Esophagus muscularis mucosa (tissue), 4 donors: ENCODE data around the gene P2RX7.
"Not testable (repeated sequence)": the region's sequence is repeated elsewhere in the genome, so short reads cannot be mapped to it uniquely, and the experiment has no call there.

ENCODE experiments used
- CTCF ChIP-seq, 3 experiments: fragments of 200-600 bp in 2 of 3; fragments of 450-650 bp in 1 of 3; sonication (generic) in 2 of 3; IDR thresholded peaks; one replicate each; pipeline ENCODE4 v1.5.1; 2017 to 2019; ENCODE audit warnings: antibody characterized with exemption in 3 of 3, mild to moderate bottlenecking in 2 of 3, moderate library complexity in 1 of 3
- EP300 ChIP-seq: sonication (generic); formaldehyde crosslinking; IDR thresholded peaks from one replicate; pipeline ENCODE4 v1.6.1; 2017; ENCODE audit warnings: antibody characterized with exemption
- POLR2A ChIP-seq: fragments of 450-650 bp; IDR thresholded peaks from one replicate; pipeline ENCODE4 v1.6.1; 2017; ENCODE audit warnings: antibody characterized with exemption, moderate library complexity, mild to moderate bottlenecking, low read depth
- POLR2AphosphoS5 ChIP-seq, 2 donors: sonication (generic); formaldehyde crosslinking; IDR thresholded peaks; one replicate each; pipeline ENCODE4 v1.6.1; 2017; ENCODE audit warnings: antibody characterized with exemption in 2 of 2

GRCh38 chr12:121229826-121230537 lies 97.3 kb downstream of the P2RX7 start:
- TF ChIP-seq CTCF (IDR thresholded peaks at IDR 0.05): peak; percentile 69 to 85 (median 78)
- peak in 1 of 2 donors; percentile 13 for TF ChIP-seq POLR2AphosphoS5 (IDR thresholded peaks at IDR 0.05)
- not testable (repeated sequence) for TF ChIP-seq POLR2A, EP300
